ENCODE measurements around the gene WDR1.

The WDR1 gene

DNA sequence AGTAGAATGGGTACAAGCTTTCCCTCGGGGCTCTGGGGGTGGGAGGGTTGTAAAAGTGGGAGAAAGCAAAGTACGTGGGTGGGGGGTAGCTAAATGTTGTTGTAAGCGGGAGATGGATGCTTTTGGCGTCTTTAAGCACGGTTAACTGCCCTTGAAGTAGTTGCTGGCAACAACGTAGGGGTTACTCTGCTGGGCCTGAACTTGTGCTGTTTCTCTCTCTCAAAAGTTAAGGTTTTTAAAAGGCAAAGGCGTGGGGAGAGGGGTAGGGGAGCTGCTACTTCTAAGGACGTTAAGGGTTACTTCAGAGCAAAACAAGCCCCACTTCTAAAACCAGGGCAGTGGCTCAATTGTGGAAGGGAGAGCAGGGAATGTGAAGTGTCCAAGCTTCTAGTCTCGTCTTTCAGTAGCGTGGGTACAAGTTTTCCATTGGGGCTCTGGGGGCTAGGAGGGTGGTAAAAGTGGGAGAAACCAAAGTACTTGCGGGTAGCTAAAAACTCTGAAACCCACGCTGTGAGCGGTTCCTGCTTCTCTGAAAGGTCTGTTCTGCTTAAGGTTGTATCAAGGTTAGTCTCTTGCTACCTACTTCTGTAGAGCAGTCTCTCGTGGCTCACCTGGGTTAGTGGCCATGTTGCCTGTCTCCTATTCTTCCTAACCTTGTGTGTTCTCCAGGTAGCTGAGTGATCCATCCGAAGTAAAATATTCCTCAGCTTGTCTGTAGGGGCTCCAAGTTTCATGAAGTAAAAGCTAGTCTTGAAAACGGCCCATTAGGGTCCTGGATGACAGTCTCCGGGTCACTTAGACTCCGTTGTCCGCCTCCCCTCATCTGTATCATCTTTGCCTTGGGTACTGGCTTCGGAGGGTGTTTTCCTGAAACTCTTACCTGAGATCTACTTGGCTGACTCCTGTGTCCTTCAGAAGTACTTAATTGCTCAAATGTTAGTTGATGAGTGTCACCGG lies 1.7 kb upstream of the WDR1 start:
- no peak for DNase-seq (ENCODE audit: low read depth)
- TF ChIP-seq, protein P1, sequence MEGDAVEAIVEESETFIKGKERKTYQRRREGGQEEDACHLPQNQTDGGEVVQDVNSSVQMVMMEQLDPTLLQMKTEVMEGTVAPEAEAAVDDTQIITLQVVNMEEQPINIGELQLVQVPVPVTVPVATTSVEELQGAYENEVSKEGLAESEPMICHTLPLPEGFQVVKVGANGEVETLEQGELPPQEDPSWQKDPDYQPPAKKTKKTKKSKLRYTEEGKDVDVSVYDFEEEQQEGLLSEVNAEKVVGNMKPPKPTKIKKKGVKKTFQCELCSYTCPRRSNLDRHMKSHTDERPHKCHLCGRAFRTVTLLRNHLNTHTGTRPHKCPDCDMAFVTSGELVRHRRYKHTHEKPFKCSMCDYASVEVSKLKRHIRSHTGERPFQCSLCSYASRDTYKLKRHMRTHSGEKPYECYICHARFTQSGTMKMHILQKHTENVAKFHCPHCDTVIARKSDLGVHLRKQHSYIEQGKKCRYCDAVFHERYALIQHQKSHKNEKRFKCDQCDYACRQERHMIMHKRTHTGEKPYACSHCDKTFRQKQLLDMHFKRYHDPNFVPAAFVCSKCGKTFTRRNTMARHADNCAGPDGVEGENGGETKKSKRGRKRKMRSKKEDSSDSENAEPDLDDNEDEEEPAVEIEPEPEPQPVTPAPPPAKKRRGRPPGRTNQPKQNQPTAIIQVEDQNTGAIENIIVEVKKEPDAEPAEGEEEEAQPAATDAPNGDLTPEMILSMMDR (IDR thresholded peaks at IDR 0.05; ENCODE audit: insufficient read depth, low read depth, low read length, missing control alignments): no peak
- no peak overlapping the region for H3K4me3 ChIP-seq (ENCODE audit: low read length)

DNA sequence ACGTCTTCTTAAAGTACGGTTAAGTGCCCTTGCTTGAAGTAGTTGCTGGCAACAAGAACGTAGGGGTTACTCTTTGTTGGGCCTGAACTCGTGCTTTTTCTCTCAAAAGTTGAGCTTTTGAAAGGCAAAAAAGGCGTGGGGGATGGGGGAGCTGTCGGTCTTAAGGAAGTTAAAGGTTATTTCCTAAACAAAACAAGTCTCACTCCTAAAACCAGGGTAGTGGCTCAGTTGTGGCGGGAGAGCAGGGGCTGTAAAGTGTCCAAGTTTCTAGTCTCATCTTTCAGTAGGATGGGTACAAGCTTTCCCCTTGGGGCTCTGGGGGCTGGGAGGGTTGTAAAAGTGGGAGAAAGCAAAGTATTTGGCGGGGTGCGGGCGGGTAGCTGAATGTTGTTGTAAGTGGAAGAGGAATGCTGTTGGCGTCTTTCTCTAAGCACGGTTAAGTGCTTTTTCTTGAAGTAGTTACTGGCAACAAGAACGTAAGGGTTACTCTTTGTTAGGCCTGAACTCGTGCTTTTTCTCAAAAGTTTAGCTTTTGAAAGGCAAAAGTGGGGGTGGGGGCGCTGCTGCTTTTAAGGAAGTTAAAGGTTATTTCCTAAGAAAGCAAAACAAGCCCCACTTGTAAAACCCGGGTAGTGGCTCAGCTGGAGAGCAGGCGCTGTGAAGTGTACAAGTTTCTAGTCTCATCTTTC lies 904 bp upstream of the WDR1 start:
- TF ChIP-seq, protein P1 (IDR thresholded peaks at IDR 0.05; ENCODE audit: insufficient read depth, low read depth, low read length, missing control alignments): no peak
- H3K4me3 ChIP-seq (ENCODE audit: low read length): peak overlapping the region; percentile 68
- DNase-seq (ENCODE audit: low read depth): no peak

DNA sequence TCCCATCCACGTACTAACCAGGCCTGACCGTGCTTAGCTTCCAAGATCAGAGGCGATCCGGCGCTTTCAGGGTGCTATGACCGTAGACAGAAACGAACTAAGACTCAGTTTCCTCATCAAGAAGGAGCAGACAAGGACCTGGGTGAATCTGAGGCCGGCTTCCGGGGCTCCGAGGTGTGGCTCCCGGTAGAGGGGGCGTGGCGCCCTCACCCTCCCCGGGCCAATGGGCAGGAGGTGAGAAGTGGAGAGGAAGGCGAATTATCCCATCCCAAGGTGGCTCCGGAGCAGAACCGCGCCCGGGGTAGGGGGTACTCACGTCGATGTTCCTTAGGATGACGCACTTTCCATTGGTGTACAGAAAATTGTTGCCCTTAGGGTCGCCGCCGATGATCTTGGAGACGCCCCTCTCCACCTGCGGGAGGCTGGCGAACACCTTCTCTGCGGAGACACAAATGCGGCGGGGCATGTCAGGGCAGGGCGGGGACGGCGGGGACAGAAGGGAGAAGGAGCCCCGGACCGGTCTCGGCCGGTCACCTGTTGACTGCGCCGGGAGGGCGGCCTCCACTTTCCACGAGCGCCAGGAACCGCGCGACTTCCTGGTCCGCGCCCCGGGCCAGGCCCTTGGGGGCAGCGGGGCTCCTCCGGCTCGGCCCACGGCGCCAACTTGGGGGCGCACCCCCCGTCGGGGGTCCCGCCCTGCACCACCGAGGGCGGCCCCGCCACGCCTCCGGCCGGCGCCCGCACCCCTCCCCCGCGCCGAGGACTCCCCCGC lies 616 bp downstream of the WDR1 start:
- TF ChIP-seq, protein P1 (IDR thresholded peaks at IDR 0.05; ENCODE audit: insufficient read depth, low read depth, low read length, missing control alignments): no peak
- peak; percentile 69 for DNase-seq (ENCODE audit: low read depth)
- peak overlapping the region; percentile 65 for H3K4me3 ChIP-seq (ENCODE audit: low read length)

DNA sequence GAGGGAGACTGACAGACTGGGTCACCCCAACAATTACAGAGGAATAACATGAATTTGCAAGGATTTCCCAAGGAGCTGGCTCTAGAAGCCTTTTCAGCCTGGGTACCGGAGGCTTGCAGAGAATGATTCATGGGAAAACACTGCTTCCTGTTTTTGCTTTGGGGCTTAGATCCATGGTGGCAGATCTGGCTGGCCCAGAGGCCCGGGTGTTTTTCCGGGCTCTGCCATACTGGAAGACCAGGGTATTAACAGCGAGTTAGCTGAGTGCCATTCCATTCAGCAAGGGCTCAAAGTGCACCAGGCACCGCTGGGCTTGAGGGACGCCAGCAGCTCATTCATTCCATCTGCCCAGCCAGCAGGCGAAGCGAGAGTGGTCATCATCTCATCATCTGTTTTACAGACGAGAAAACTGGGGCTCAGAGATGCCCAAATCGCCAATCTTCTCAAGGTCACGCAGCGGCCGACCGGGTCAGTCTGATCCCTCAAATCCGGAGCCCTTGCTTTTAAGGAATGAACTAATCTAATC lies 1.3 kb downstream of the WDR1 start:
- TF ChIP-seq, protein P1 (IDR thresholded peaks at IDR 0.05; ENCODE audit: insufficient read depth, low read depth, low read length, missing control alignments): no peak
- H3K4me3 ChIP-seq (ENCODE audit: low read length): peak overlapping the region; percentile 65
- DNase-seq (ENCODE audit: low read depth): peak; percentile 73

- no peak overlapping the region for H3K4me3 ChIP-seq (ENCODE audit: low read length)
- DNase-seq (ENCODE audit: low read depth): no peak
- TF ChIP-seq, protein P1 (IDR thresholded peaks at IDR 0.05; ENCODE audit: insufficient read depth, low read depth, low read length, missing control alignments): no peak
These were observed 2.0 kb downstream of the WDR1 start for GRCh38 chr4:10114607-10115006.

GRCh38 chr4:10114147-10114546 lies 2.5 kb downstream of the WDR1 start:
- DNase-seq (ENCODE audit: low read depth): no peak
- H3K4me3 ChIP-seq (ENCODE audit: low read length): no peak overlapping the region
- TF ChIP-seq, protein P1 (IDR thresholded peaks at IDR 0.05; ENCODE audit: insufficient read depth, low read depth, low read length, missing control alignments): no peak
